ENCODE measurements around the gene ZNF598.

ZNF598 gene

DNA sequence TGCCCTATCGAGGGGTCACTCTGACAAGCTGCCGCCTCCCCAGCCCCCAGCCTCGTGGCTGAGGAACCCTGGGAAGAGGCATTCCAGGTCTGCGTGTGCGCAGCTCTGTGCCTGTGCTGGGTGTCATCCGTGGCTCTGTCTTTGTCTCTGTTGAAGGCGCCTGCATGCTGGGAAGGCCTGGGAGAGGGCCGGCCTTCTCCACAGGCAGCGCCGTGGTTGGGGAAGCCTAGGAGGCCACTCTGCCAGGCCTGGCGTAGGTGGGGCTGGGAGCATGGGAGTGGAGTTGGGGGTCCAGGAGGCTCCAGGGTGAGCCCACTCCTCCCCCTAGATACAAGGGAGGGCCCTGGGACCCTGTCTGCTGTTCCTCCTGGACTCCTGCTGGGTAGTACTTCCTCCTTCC is 20.4 kb upstream of the ZNF598 start:
- no peaks in the 10 kb centered on the region for H3K36me3 Mint-ChIP-seq (ENCODE audit: low read depth)
- peaks cover 29% of the 10 kb centered on the region for H3K4me1 Mint-ChIP-seq
- no peak overlapping the region for H3K4me3 Mint-ChIP-seq
- TF ChIP-seq, protein P1, sequence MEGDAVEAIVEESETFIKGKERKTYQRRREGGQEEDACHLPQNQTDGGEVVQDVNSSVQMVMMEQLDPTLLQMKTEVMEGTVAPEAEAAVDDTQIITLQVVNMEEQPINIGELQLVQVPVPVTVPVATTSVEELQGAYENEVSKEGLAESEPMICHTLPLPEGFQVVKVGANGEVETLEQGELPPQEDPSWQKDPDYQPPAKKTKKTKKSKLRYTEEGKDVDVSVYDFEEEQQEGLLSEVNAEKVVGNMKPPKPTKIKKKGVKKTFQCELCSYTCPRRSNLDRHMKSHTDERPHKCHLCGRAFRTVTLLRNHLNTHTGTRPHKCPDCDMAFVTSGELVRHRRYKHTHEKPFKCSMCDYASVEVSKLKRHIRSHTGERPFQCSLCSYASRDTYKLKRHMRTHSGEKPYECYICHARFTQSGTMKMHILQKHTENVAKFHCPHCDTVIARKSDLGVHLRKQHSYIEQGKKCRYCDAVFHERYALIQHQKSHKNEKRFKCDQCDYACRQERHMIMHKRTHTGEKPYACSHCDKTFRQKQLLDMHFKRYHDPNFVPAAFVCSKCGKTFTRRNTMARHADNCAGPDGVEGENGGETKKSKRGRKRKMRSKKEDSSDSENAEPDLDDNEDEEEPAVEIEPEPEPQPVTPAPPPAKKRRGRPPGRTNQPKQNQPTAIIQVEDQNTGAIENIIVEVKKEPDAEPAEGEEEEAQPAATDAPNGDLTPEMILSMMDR (IDR thresholded peaks at IDR 0.05), result no peak
- peaks cover 32% of the 10 kb centered on the region for H3K27me3 Mint-ChIP-seq (ENCODE audit: low read depth, poor library complexity)
- no peaks in the 10 kb centered on the region for H3K9me3 Mint-ChIP-seq
- DNase-seq, result no peak
- H3K27ac Mint-ChIP-seq, result no peak overlapping the region

DNA sequence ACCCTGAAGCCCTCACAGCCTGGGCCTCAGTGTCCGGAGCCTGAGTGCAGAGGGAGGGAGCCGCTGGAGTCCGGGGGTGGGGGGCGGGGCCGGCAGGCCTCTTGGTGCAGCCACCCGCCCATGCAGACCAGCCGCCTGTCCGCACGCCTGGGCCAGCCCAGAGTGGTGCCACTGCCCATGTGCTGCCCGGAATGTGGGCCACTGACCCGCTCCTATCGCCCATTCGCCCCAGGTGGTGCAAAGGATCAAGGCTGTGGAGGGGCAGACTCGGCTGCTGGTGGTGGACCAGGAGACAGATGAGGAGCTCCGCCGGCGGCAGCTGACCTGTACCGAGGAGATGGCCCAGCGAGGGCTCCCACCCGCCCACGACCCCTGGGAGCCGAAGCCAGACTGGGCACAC is 19.7 kb upstream of the ZNF598 start:
- Mint-ChIP-seq H3K4me1 (peaks cover 27% of the 10 kb centered on the region), H3K27me3 (ENCODE audit: low read depth, poor library complexity) (peaks cover 32% of the 10 kb centered on the region), H3K9me3 (no peaks in the 10 kb centered on the region), H3K4me3 (no peak overlapping the region), H3K36me3 (ENCODE audit: low read depth) (no peaks in the 10 kb centered on the region), H3K27ac (no peak overlapping the region)
- DNase-seq, result no peak
- TF ChIP-seq, protein P1 (IDR thresholded peaks at IDR 0.05), result no peak

DNA sequence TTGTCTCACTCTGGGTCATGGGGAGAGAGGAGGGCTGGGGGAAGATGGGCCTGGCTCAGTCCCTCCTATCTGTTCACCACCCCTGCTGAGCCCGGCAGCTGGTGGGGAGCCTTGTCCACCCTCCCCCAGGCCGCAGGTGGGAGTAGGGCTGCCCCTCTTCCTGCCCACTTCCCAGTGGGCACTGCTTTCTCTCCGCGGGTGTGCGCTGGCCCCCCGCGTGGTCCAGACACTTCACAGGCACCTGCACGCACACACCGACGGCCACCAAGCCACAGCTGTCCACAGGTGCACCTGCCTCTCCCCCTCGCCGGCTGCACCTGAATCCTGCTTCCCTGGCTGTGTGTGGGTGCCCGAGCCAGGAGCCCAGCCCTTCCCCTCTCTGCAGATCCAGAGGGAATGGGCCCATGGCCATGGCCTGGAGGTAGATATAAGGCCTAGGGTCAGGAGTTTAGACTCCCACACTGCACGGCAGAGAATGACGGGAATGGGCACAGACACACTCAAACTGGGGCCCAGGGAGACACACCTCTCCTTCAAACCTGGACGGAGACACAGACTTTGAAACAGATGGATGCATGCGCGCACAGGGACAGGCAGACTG is 19.1 kb upstream of the ZNF598 start:
- peaks cover 32% of the 10 kb centered on the region for H3K27me3 Mint-ChIP-seq (ENCODE audit: low read depth, poor library complexity)
- no peaks in the 10 kb centered on the region for H3K9me3 Mint-ChIP-seq
- no peak for DNase-seq
- no peak overlapping the region for H3K27ac Mint-ChIP-seq
- TF ChIP-seq, protein P1 (IDR thresholded peaks at IDR 0.05), result no peak
- no peak overlapping the region for H3K4me3 Mint-ChIP-seq
- no peaks in the 10 kb centered on the region for H3K36me3 Mint-ChIP-seq (ENCODE audit: low read depth)
- H3K4me1 Mint-ChIP-seq, result peaks cover 28% of the 10 kb centered on the region

DNA sequence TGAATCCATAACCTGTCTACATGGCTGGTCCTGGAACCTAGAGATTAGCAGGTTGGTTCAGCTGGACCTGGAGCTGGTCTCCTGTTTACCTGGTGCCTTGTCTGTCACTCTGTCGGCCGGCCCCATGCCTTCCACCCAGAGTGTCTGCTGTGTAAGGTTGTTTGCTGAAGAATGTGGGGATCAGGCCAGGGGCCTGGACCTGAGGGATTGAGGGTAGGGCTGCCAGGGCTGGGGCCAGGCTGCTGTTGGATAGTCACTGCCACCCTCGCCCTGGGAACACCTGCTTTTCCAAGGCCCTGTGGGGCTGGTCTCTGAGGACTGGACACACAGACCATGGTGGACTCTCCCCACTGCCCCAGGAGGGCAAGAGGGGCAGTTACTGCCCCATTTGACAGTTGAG is 18.5 kb upstream of the ZNF598 start:
- no peak for DNase-seq
- Mint-ChIP-seq H3K4me1 (peaks cover 31% of the 10 kb centered on the region), H3K36me3 (ENCODE audit: low read depth) (no peaks in the 10 kb centered on the region), H3K9me3 (no peaks in the 10 kb centered on the region), H3K4me3 (peak overlapping the region; percentile 80), H3K27me3 (ENCODE audit: low read depth, poor library complexity) (peaks cover 32% of the 10 kb centered on the region), H3K27ac (no peak overlapping the region)
- TF ChIP-seq, protein P1 (IDR thresholded peaks at IDR 0.05), result no peak

DNA sequence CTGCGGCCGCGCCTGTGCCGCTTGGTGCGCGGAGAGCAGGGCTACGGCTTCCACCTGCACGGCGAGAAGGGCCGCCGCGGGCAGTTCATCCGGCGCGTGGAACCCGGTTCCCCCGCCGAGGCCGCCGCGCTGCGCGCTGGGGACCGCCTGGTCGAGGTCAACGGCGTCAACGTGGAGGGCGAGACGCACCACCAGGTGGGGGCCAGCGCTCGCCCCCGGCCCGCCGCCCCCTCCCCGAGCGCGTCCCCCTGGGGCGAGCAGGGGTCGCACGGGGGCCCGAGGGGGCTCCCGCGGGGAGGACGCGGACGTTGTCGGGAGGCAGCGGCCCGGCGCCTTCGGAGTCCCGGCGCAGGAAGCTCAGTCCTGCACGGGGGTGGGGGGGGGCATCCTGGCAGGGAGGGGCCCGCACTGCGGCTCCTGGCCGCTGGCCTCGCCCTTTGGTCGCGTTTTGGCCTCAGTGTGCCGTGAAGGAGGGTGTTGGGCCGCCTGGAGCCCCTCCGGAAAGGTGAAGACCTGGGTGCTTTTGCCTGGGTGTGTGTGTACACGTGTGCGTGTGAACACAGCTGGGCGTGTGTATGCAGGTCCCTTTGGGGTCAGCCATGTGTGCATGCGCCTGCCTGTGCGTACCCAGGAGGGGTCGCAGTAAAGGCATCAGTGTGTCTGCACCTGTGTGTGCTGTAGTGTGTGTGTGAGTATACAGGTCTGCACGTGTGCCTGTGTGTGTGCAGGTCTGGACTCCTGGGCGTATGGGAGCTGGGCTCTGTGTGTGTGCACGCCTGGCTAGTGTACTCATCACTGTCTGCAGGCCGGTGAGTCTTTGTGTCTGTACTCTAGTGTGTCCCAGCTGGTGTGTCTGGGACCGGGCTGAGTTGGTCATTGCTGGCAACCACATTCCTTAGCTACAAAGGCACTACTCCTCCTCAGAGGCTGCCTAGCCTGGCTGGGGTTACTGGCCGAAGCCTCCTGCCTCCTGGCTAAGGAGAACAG is 17.7 kb upstream of the ZNF598 start:
- no peaks in the 10 kb centered on the region for H3K9me3 Mint-ChIP-seq
- H3K4me3 Mint-ChIP-seq, result peak overlapping the region; percentile 80
- TF ChIP-seq, protein P1 (IDR thresholded peaks at IDR 0.05), result no peak
- DNase-seq, result no peak
- peaks cover 38% of the 10 kb centered on the region for H3K27me3 Mint-ChIP-seq (ENCODE audit: low read depth, poor library complexity)
- no peak overlapping the region for H3K27ac Mint-ChIP-seq
- H3K4me1 Mint-ChIP-seq, result peaks cover 37% of the 10 kb centered on the region
- no peaks in the 10 kb centered on the region for H3K36me3 Mint-ChIP-seq (ENCODE audit: low read depth)

Data from nephron progenitor cell (in vitro differentiated cells).